Esophagus muscularis mucosa (tissue), 4 donors: Measurements from ENCODE around the gene MIS18A.

ENCODE experiments used
- EP300 ChIP-seq: sonication (generic); formaldehyde crosslinking; IDR thresholded peaks from one replicate; pipeline ENCODE4 v1.6.1; 2017; ENCODE audit warnings: antibody characterized with exemption
- POLR2A ChIP-seq: fragments of 450-650 bp; IDR thresholded peaks from one replicate; pipeline ENCODE4 v1.6.1; 2017; ENCODE audit warnings: antibody characterized with exemption, moderate library complexity, mild to moderate bottlenecking, low read depth
- TF ChIP-seq, protein P1 (sequence below), 3 experiments: fragments of 200-600 bp in 2 of 3; fragments of 450-650 bp in 1 of 3; sonication (generic) in 2 of 3; IDR thresholded peaks; one replicate each; pipeline ENCODE4 v1.5.1; 2017 to 2019; ENCODE audit warnings: antibody characterized with exemption in 3 of 3, mild to moderate bottlenecking in 2 of 3, moderate library complexity in 1 of 3

DNA sequence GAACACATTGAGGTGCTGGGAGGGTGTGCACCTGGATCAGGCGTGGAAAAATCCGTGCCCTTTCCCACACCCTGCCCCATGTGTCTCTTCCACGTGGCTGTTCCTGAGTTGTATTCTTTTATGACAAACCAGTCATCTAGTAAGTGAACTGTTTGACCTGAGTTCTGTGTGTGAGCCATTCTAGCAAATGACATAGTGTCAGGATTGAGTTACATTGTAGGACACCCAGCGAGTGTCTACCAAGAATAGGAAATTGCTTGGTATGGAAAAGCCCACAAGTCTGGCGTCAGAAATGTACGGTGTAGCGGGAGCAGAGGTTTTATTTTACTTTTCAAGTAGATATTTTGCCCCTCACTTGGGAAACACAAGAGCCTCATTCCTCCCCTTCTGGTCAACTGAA lies 18.6 kb upstream of the MIS18A start:
- TF ChIP-seq EP300, result no peak
- TF ChIP-seq, protein P1, sequence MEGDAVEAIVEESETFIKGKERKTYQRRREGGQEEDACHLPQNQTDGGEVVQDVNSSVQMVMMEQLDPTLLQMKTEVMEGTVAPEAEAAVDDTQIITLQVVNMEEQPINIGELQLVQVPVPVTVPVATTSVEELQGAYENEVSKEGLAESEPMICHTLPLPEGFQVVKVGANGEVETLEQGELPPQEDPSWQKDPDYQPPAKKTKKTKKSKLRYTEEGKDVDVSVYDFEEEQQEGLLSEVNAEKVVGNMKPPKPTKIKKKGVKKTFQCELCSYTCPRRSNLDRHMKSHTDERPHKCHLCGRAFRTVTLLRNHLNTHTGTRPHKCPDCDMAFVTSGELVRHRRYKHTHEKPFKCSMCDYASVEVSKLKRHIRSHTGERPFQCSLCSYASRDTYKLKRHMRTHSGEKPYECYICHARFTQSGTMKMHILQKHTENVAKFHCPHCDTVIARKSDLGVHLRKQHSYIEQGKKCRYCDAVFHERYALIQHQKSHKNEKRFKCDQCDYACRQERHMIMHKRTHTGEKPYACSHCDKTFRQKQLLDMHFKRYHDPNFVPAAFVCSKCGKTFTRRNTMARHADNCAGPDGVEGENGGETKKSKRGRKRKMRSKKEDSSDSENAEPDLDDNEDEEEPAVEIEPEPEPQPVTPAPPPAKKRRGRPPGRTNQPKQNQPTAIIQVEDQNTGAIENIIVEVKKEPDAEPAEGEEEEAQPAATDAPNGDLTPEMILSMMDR (IDR thresholded peaks at IDR 0.05), result no peak
- no peak for TF ChIP-seq POLR2A
